ENCODE data around the gene LRRN2. TPM values are rescaled to one million over a fixed set of nuclear protein-coding genes. Genes with fewer than 3 reads are reported as not detected.

LRRN2 gene
- total and polyA plus RNA-seq, 2 of the 8 experiments (the other 6 are each of a cell fraction or from before 2014, with no cell fraction given), result 1.8 to 2.3 TPM

- Histone ChIP-seq H3K4me1 (replicated peaks in 1 of 4; ENCODE audit: control insufficient read depth in 3 of 4, insufficient read depth in 4 of 4, low read length in 3 of 4) (peaks cover 10 to 20% (median 11%) of the 10 kb centered on the region in 4 experiments), H2AK5ac (ENCODE audit: low read depth, low read length) (no peak overlapping the region), H2BK12ac (ENCODE audit: low read depth, low read length) (peak overlapping the region; percentile 51; the same call in 1 of the 2 replicates), H3K79me2 (ENCODE audit: control insufficient read depth in 1 of 2, insufficient read depth in 2 of 2, low read length in 2 of 2) (no peaks in the 10 kb centered on the region), H3K56ac (replicated peaks; ENCODE audit: insufficient read length, low read depth, low read length) (no peak overlapping the region), H2AFZ (ENCODE audit: low read length) (no peak overlapping the region), H4K91ac (replicated peaks; ENCODE audit: insufficient read length, low read length) (peak overlapping the region; percentile 52), H3K4me3 (ENCODE audit: extremely low read depth in 1 of 4, insufficient read depth in 2 of 4, low read depth in 3 of 4, low read length in 4 of 4) (no peak overlapping the region), H3K79me1 (ENCODE audit: low read depth, low read length) (no peaks in the 10 kb centered on the region), H2BK20ac (ENCODE audit: low read length) (0 out of 2 replicates have a peak overlapping the region, but pooled peaks have one; percentile 13), H2BK5ac (ENCODE audit: low read depth, low read length) (no peak overlapping the region), H3K23ac (ENCODE audit: insufficient read length) (no peak overlapping the region), H3K4ac (replicated peaks; ENCODE audit: insufficient read length, low read depth, low read length) (no peak overlapping the region), H3K27ac (ENCODE audit: low read depth, low read length) (no peak overlapping the region), H3K9ac (replicated peaks in 1 of 4; ENCODE audit: extremely low read depth in 1 of 4, low read depth in 3 of 4, low read length in 3 of 4) (no peak overlapping the region), H4K8ac (ENCODE audit: extremely low read depth, insufficient read depth, low read length) (no peak overlapping the region), H3K36me3 (ENCODE audit: control insufficient read depth in 2 of 4, insufficient read depth in 4 of 4, low read length in 3 of 4) (no peaks in the 10 kb centered on the region), H3K14ac (ENCODE audit: insufficient read length) (no peak overlapping the region), H3K9me3 (ENCODE audit: insufficient read depth in 2 of 2, low read depth in 1 of 2, low read length in 1 of 2) (no peaks in the 10 kb centered on the region), H3K4me2 (ENCODE audit: insufficient read depth in 1 of 2, low read depth in 2 of 2, low read length in 2 of 2) (no peak overlapping the region), H4K5ac (ENCODE audit: insufficient read length, low read depth, low read length) (no peak overlapping the region), H2BK120ac (replicated peaks; ENCODE audit: low read depth, low read length) (peak overlapping the region; percentile 18), H3K18ac (ENCODE audit: extremely low read depth, low read length) (0 out of 2 replicates have a peak overlapping the region, but pooled peaks have one; percentile 24), H3K27me3 (replicated peaks in 1 of 4; ENCODE audit: control insufficient read depth in 3 of 4, extremely low read depth in 1 of 4, insufficient read depth in 3 of 4, low read length in 3 of 4) (no peaks in the 10 kb centered on the region), H3K23me2 (ENCODE audit: low read depth, low read length) (no peaks in the 10 kb centered on the region), H4K20me1 (replicated peaks in 1 of 2; ENCODE audit: control insufficient read depth in 1 of 2, insufficient read depth in 2 of 2, low read length in 2 of 2) (no peaks in the 10 kb centered on the region), H2BK15ac (ENCODE audit: low read length) (no peak overlapping the region)
- 86% methylated on average over 4 of the region's 4 CpGs; no CpG with 5 or more reads in 1 of the 2 experiments for WGBS, 2 experiments (ENCODE audit: extremely low coverage in 1 of 2, insufficient coverage in 1 of 2, insufficient read length in 1 of 2, insufficient replicate concordance in 2 of 2, low coverage in 1 of 2, low lambda C conversion rate in 2 of 2, missing lambda C conversion rate in 1 of 2)
- no peak for DNase-seq (ENCODE audit: low read depth in 1 of 2, low spot score in 2 of 2)
- ChIA-PET CTCF (ENCODE audit: partially characterized antibody) (interaction anchor here (0.8 to 5.4 kb wide), 14 partner anchors 8 to 219 kb away, joined by 3 to 33 read pairs (median 6); no protein-coding TSS in a partner anchor), POLR2A (ENCODE audit: partially characterized antibody) (no interaction called here)
- peak; percentile 48 for FAIRE-seq
- TF ChIP-seq KDM4A (IDR thresholded peaks at IDR 0.05; ENCODE audit: low read depth, low read length, severe bottlenecking) (no peak), EP300 (IDR thresholded peaks at IDR 0.05; ENCODE audit: borderline replicate concordance in 1 of 2, low read depth in 2 of 2, low read length in 2 of 2) (no peak), SRF (IDR thresholded peaks at IDR 0.05; ENCODE audit: low read depth, low read length) (no peak), RAD21 (IDR thresholded peaks at IDR 0.05 in 1 of 2, conservative IDR thresholded peaks at IDR 0.05 in 1 of 2; ENCODE audit: low read depth in 2 of 2, low read length in 2 of 2) (peak; percentile 24 to 47), SP4 (IDR thresholded peaks at IDR 0.05; ENCODE audit: low read length) (no peak), BACH1 (IDR thresholded peaks at IDR 0.05; ENCODE audit: low read length) (no peak), CBX8 (IDR thresholded peaks at IDR 0.05; ENCODE audit: borderline replicate concordance, low read depth, low read length) (no peak)
Observed at GRCh38 chr1:204600968-204601367, 84.6 kb downstream of the LRRN2 start.
